Measurements from ENCODE around the gene FGGY.

DNA sequence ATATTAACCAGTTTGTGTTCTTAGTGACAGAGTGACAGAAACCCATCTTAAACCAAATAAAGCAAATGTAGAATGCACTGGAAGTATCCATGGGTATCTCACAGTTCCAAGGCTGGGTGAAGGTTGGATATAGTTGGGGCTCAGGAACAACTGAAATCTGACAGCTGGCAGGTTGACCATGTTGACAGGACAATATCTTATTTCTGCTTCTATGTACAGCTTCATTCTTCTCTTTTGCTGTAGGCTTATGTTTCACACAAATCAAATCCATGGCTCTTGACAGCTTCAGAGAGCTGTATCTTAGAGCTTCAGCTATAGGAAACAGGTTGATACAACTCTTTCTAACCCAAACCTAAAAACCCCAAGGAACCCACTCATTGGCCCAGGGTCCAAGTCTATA lies 34.3 kb upstream of the FGGY start:
- TF ChIP-seq EZH2 (IDR thresholded peaks at IDR 0.05) (no peak), CTCF (IDR thresholded peaks at IDR 0.05) (no peak)

Data from neural progenitor cell (in vitro differentiated cells).